ENCODE results near the gene DTNA. TPM values are rescaled to one million over a fixed set of nuclear protein-coding genes. Genes with fewer than 3 reads are reported as not detected.
A peak's percentile ranks its signal among the peaks of the same experiment; 100 is the strongest.

Gene DTNA
- total and polyA plus RNA-seq, 5 donors from 2014 or later: not detected

GRCh38 chr18:34772887-34773286 lies 62.8 kb downstream of the DTNA start:
- DNase-seq (no peak), ATAC-seq (ENCODE audit: low read depth in 2 of 2) (no peak)
- no peak overlapping the region for H3K4me3 ChIP-seq (ENCODE audit: low read depth, low read length)
- no peaks in the 10 kb centered on the region for H3K9me3 ChIP-seq (ENCODE audit: control insufficient read depth in 2 of 2, low read length in 2 of 2)
- Mint-ChIP-seq H3K4me3 (no peak overlapping the region), H3K27ac (peak overlapping the region in 1 of 3 donors; percentile 39), H3K4me1 (no peaks in the 10 kb centered on the region), H3K36me3 (no peaks in the 10 kb centered on the region), H3K27me3 (no peaks in the 10 kb centered on the region), H3K9me3 (peaks cover 0 to 6% (median 0%) of the 10 kb centered on the region in 7 donors)
- no peaks in the 10 kb centered on the region for H3K4me1 ChIP-seq (ENCODE audit: control insufficient read depth, insufficient read depth, low read length, poor library complexity, severe bottlenecking)
- H3K27ac ChIP-seq (ENCODE audit: insufficient read depth, low read length, poor library complexity, severe bottlenecking): no peak overlapping the region
- H3K27me3 ChIP-seq (ENCODE audit: control insufficient read depth, insufficient read depth, low read length): no peaks in the 10 kb centered on the region
- H3K36me3 ChIP-seq (ENCODE audit: control insufficient read depth, insufficient read depth, low read length): no peaks in the 10 kb centered on the region

GRCh38 chr18:34773378-34773777 lies 63.3 kb downstream of the DTNA start:
- H3K9me3 Mint-ChIP-seq: peaks cover 0 to 6% (median 0%) of the 10 kb centered on the region in 7 donors
- no peaks in the 10 kb centered on the region for H3K27me3 Mint-ChIP-seq
- no peak for DNase-seq
- H3K4me3 Mint-ChIP-seq: no peak overlapping the region
- no peaks in the 10 kb centered on the region for H3K4me1 Mint-ChIP-seq
- H3K36me3 Mint-ChIP-seq: no peaks in the 10 kb centered on the region
- Histone ChIP-seq H3K4me3 (ENCODE audit: low read depth, low read length) (no peak overlapping the region), H3K36me3 (ENCODE audit: control insufficient read depth, insufficient read depth, low read length) (no peaks in the 10 kb centered on the region), H3K4me1 (ENCODE audit: control insufficient read depth, insufficient read depth, low read length, poor library complexity, severe bottlenecking) (no peaks in the 10 kb centered on the region), H3K27me3 (ENCODE audit: control insufficient read depth, insufficient read depth, low read length) (no peaks in the 10 kb centered on the region), H3K9me3 (ENCODE audit: control insufficient read depth in 2 of 2, low read length in 2 of 2) (no peaks in the 10 kb centered on the region), H3K27ac (ENCODE audit: insufficient read depth, low read length, poor library complexity, severe bottlenecking) (no peak overlapping the region)
- ATAC-seq (ENCODE audit: low read depth in 2 of 2): no peak
- no peak overlapping the region for H3K27ac Mint-ChIP-seq

GRCh38 chr18:34773961-34774766 lies 64.1 kb downstream of the DTNA start:
- no peaks in the 10 kb centered on the region for H3K36me3 ChIP-seq (ENCODE audit: control insufficient read depth, insufficient read depth, low read length)

GRCh38 chr18:34775461-34775860 lies 65.4 kb downstream of the DTNA start:
- no peak overlapping the region for H3K4me3 Mint-ChIP-seq
- H3K4me1 ChIP-seq (ENCODE audit: control insufficient read depth, insufficient read depth, low read length, poor library complexity, severe bottlenecking): no peaks in the 10 kb centered on the region
- no peaks in the 10 kb centered on the region for H3K27me3 Mint-ChIP-seq

More at GRCh38 chr18:34773961-34774766, 64.1 kb downstream of the DTNA start:
- no peaks in the 10 kb centered on the region for H3K36me3 Mint-ChIP-seq
- H3K27me3 ChIP-seq (ENCODE audit: control insufficient read depth, insufficient read depth, low read length): no peaks in the 10 kb centered on the region
- no peaks in the 10 kb centered on the region for H3K9me3 ChIP-seq (ENCODE audit: control insufficient read depth in 2 of 2, low read length in 2 of 2)
- no peak overlapping the region for H3K4me3 Mint-ChIP-seq
- no peaks in the 10 kb centered on the region for H3K4me1 ChIP-seq (ENCODE audit: control insufficient read depth, insufficient read depth, low read length, poor library complexity, severe bottlenecking)
- no peak overlapping the region for H3K4me3 ChIP-seq (ENCODE audit: low read depth, low read length)
- ATAC-seq (ENCODE audit: low read depth in 2 of 2): no peak
- H3K27ac Mint-ChIP-seq: no peak overlapping the region
- H3K9me3 Mint-ChIP-seq: peaks cover 0 to 2% (median 0%) of the 10 kb centered on the region in 7 donors
- no peak for DNase-seq
- H3K27me3 Mint-ChIP-seq: no peaks in the 10 kb centered on the region
- H3K27ac ChIP-seq (ENCODE audit: insufficient read depth, low read length, poor library complexity, severe bottlenecking): no peak overlapping the region
- no peaks in the 10 kb centered on the region for H3K4me1 Mint-ChIP-seq

GRCh38 chr18:34779112-34779511 lies 69.0 kb downstream of the DTNA start:
- H3K36me3 ChIP-seq (ENCODE audit: control insufficient read depth, insufficient read depth, low read length): no peaks in the 10 kb centered on the region
- no peaks in the 10 kb centered on the region for H3K36me3 Mint-ChIP-seq
- peaks cover 2% of the 10 kb centered on the region for H3K27me3 ChIP-seq (ENCODE audit: control insufficient read depth, insufficient read depth, low read length)
- ATAC-seq (ENCODE audit: low read depth in 2 of 2) (no peak), DNase-seq (no peak)
- peaks cover 0 to 2% (median 0%) of the 10 kb centered on the region in 4 donors for H3K4me1 Mint-ChIP-seq
- no peaks in the 10 kb centered on the region for H3K4me1 ChIP-seq (ENCODE audit: control insufficient read depth, insufficient read depth, low read length, poor library complexity, severe bottlenecking)
- no peaks in the 10 kb centered on the region for H3K9me3 Mint-ChIP-seq
- no peak overlapping the region for H3K27ac Mint-ChIP-seq
- H3K9me3 ChIP-seq (ENCODE audit: control insufficient read depth in 2 of 2, low read length in 2 of 2): no peaks in the 10 kb centered on the region
- H3K27ac ChIP-seq (ENCODE audit: insufficient read depth, low read length, poor library complexity, severe bottlenecking): no peak overlapping the region
- H3K4me3 Mint-ChIP-seq: no peak overlapping the region
- no peak overlapping the region for H3K4me3 ChIP-seq (ENCODE audit: low read depth, low read length)
- no peaks in the 10 kb centered on the region for H3K27me3 Mint-ChIP-seq

More at GRCh38 chr18:34775461-34775860, 65.4 kb downstream of the DTNA start:
- Histone ChIP-seq H3K27me3 (ENCODE audit: control insufficient read depth, insufficient read depth, low read length) (no peaks in the 10 kb centered on the region), H3K4me3 (ENCODE audit: low read depth, low read length) (no peak overlapping the region), H3K27ac (ENCODE audit: insufficient read depth, low read length, poor library complexity, severe bottlenecking) (no peak overlapping the region), H3K9me3 (ENCODE audit: control insufficient read depth in 2 of 2, low read length in 2 of 2) (no peaks in the 10 kb centered on the region), H3K36me3 (ENCODE audit: control insufficient read depth, insufficient read depth, low read length) (no peaks in the 10 kb centered on the region)
- no peaks in the 10 kb centered on the region for H3K4me1 Mint-ChIP-seq
- H3K9me3 Mint-ChIP-seq: peaks cover 0 to 1% (median 0%) of the 10 kb centered on the region in 7 donors
- DNase-seq (no peak), ATAC-seq (ENCODE audit: low read depth in 2 of 2) (no peak)
- H3K36me3 Mint-ChIP-seq: no peaks in the 10 kb centered on the region
- no peak overlapping the region for H3K27ac Mint-ChIP-seq

- no peak overlapping the region for H3K4me3 ChIP-seq (ENCODE audit: low read depth, low read length)
- Mint-ChIP-seq H3K36me3 (no peaks in the 10 kb centered on the region), H3K27me3 (no peaks in the 10 kb centered on the region), H3K4me3 (no peak overlapping the region), H3K4me1 (peaks cover 0 to 2% (median 0%) of the 10 kb centered on the region in 4 donors), H3K27ac (no peak overlapping the region), H3K9me3 (no peaks in the 10 kb centered on the region)
- no peaks in the 10 kb centered on the region for H3K9me3 ChIP-seq (ENCODE audit: control insufficient read depth in 2 of 2, low read length in 2 of 2)
- no peak overlapping the region for H3K27ac ChIP-seq (ENCODE audit: insufficient read depth, low read length, poor library complexity, severe bottlenecking)
- no peak for DNase-seq
- H3K36me3 ChIP-seq (ENCODE audit: control insufficient read depth, insufficient read depth, low read length): no peaks in the 10 kb centered on the region
- no peak for ATAC-seq (ENCODE audit: low read depth in 2 of 2)
- H3K4me1 ChIP-seq (ENCODE audit: control insufficient read depth, insufficient read depth, low read length, poor library complexity, severe bottlenecking): no peaks in the 10 kb centered on the region
- H3K27me3 ChIP-seq (ENCODE audit: control insufficient read depth, insufficient read depth, low read length): peaks cover 2% of the 10 kb centered on the region
These were observed 70.8 kb downstream of the DTNA start for GRCh38 chr18:34780856-34781255.

- Histone ChIP-seq H3K4me3 (ENCODE audit: low read depth, low read length) (no peak overlapping the region), H3K4me1 (ENCODE audit: control insufficient read depth, insufficient read depth, low read length, poor library complexity, severe bottlenecking) (no peaks in the 10 kb centered on the region), H3K27me3 (ENCODE audit: control insufficient read depth, insufficient read depth, low read length) (peaks cover 5% of the 10 kb centered on the region), H3K27ac (ENCODE audit: insufficient read depth, low read length, poor library complexity, severe bottlenecking) (no peak overlapping the region), H3K36me3 (ENCODE audit: control insufficient read depth, insufficient read depth, low read length) (no peaks in the 10 kb centered on the region), H3K9me3 (ENCODE audit: control insufficient read depth in 2 of 2, low read length in 2 of 2) (no peaks in the 10 kb centered on the region)
- no peak overlapping the region for H3K27ac Mint-ChIP-seq
- H3K4me1 Mint-ChIP-seq: peaks cover 0 to 2% (median 0%) of the 10 kb centered on the region in 4 donors
- no peak overlapping the region for H3K4me3 Mint-ChIP-seq
- no peaks in the 10 kb centered on the region for H3K36me3 Mint-ChIP-seq
- DNase-seq: no peak
- H3K9me3 Mint-ChIP-seq: no peaks in the 10 kb centered on the region
- ATAC-seq (ENCODE audit: low read depth in 2 of 2): no peak
- peaks cover 5% of the 10 kb centered on the region for H3K27me3 Mint-ChIP-seq
These were observed 73.4 kb downstream of the DTNA start for GRCh38 chr18:34783501-34783900.
